SK-N-MC (cell line): ENCODE measurements around the gene PALMD.

Experiments used
- EZH2 ChIP-seq: fragments of 200-600 bp; sonication (generic); IDR thresholded peaks from one replicate; pipeline ENCODE4 v1.6.1; 2017; ENCODE audit warnings: antibody characterized with exemption
- FOXP2 ChIP-seq: optimal IDR thresholded peaks from 2 replicates; pipeline ENCODE3; 2011; ENCODE audit warnings: mild to moderate bottlenecking, moderate library complexity; ENCODE audit not compliant: insufficient read depth; ENCODE audit errors: extremely low read length, control extremely low read depth
- POLR2AphosphoS5 ChIP-seq: IDR thresholded peaks from 2 replicates; pipeline ENCODE4 v1.6.1; 2012; ENCODE audit warnings: mild to moderate bottlenecking, low read depth, low read length, borderline replicate concordance

DNA sequence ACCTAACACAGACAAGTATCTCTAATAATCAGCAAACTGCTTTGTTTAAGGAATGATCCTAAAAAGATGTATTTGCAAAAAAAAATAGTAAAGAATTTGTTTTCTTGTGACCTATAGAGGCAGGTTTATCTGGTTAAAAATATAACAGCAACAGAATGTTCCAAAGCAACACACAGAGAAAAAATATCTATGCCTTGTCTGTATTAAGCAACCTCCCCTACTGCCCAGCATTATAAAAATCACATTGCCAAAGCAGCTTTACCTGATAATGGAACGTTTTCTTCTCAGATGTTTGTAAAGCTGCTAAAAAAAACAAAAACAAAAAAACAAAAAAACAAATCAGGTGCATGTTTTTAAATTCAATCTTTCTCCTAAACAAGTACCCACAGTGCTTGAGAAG lies 24.7 kb downstream of the PALMD start:
- TF ChIP-seq POLR2AphosphoS5 (no peak), EZH2 (no peak), FOXP2 (no peak)
